ENCODE data around the gene LCN1. TPM values are rescaled to one million over a fixed set of nuclear protein-coding genes. Genes with fewer than 3 reads are reported as not detected.

LCN1 gene
- total RNA-seq, 1 experiment from 2014 or later = not detected

DNA sequence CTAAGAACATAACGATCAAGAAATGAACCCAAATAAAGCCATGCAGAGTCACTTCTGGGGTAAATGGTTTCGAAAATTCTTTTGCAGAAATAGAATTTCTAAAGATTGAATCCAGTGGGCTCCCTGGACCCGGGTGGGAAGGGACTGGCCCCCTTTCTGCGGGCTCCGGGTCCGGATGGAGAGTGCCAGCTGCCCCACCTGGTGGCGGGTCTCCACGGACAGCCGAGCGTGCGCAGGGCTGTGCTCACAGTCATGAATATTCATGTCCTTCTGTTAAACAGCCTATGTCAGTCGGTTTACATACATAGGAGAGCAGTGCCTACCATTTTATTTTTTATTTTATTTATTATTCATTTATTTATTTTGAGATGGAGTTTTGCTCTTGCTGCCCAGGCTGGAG is 46.3 kb upstream of the LCN1 start:
- Histone ChIP-seq H3K23me2 (ENCODE audit: insufficient read length, low read depth, low read length, poor library complexity, severe bottlenecking) (no peaks in the 10 kb centered on the region), H3K4me2 (ENCODE audit: insufficient read depth, insufficient read length, low read length) (no peak overlapping the region), H4K5ac (ENCODE audit: insufficient read length, low read depth, low read length) (no peak overlapping the region), H4K8ac (replicated peaks; ENCODE audit: insufficient read length, low read depth, low read length) (no peak overlapping the region), H3K18ac (ENCODE audit: insufficient read length, low read depth, low read length) (no peak overlapping the region), H3K27me3 (ENCODE audit: insufficient read depth, low read length) (no peaks in the 10 kb centered on the region), H2BK120ac (ENCODE audit: low read depth, low read length, poor library complexity, severe bottlenecking) (no peak overlapping the region), H4K20me1 (ENCODE audit: control insufficient read depth, insufficient read depth, insufficient read length) (no peaks in the 10 kb centered on the region), H2BK12ac (ENCODE audit: insufficient read length, low read depth, low read length) (no peak overlapping the region), H3K79me2 (ENCODE audit: insufficient read depth, low read length) (no peaks in the 10 kb centered on the region), H2BK20ac (ENCODE audit: low read depth, low read length, poor library complexity, severe bottlenecking) (no peak overlapping the region), H3K79me1 (ENCODE audit: insufficient read depth, low read depth, low read length, poor library complexity, severe bottlenecking) (no peaks in the 10 kb centered on the region), H3K4me1 (ENCODE audit: insufficient read depth, low read length) (peaks cover 5% of the 10 kb centered on the region; the same call in 1 of the 2 replicates), H3T11ph (ENCODE audit: low read length) (no peak overlapping the region), H2BK5ac (ENCODE audit: insufficient read length, low read length) (no peak overlapping the region), H3K27ac (ENCODE audit: insufficient read length, low read depth, low read length) (no peak overlapping the region), H3K9me3 (ENCODE audit: control insufficient read depth, low read depth, low read length) (no peaks in the 10 kb centered on the region), H3K56ac (ENCODE audit: insufficient read length, low read depth, low read length) (no peak overlapping the region), H3K9ac (ENCODE audit: extremely low read depth, insufficient read length, low read length) (no peak overlapping the region), H2AFZ (ENCODE audit: low read length) (no peak overlapping the region), H3K14ac (ENCODE audit: insufficient read depth, low read length) (no peak overlapping the region), H2AK5ac (ENCODE audit: insufficient read length, low read length) (no peak overlapping the region), H2BK15ac (ENCODE audit: low read depth, low read length) (no peak overlapping the region), H3K4ac (ENCODE audit: low read depth, low read length) (no peak overlapping the region), H4K91ac (ENCODE audit: insufficient read length, low read depth, low read length) (no peak overlapping the region), H3K23ac (ENCODE audit: insufficient read length, low read depth, low read length) (no peak overlapping the region)
- Mint-ChIP-seq H3K4me1 (peaks cover 18 to 27% of the 10 kb centered on the region in 2 experiments), H3K9me3 (no peaks in the 10 kb centered on the region; a peak in 1 of 5 replicates), H3K36me3 (ENCODE audit: insufficient read depth in 1 of 3, low read depth in 3 of 3) (peaks cover 0 to 4% (median 0%) of the 10 kb centered on the region in 3 experiments; a peak in 1 of 7 replicates), H3K4me3 (no peak overlapping the region), H3K27ac (no peak overlapping the region), H3K27me3 (ENCODE audit: low read depth) (no peaks in the 10 kb centered on the region; the same call in none of the 2 replicates)
- DNase-seq = peak; percentile 76
- TF ChIP-seq, protein P1, sequence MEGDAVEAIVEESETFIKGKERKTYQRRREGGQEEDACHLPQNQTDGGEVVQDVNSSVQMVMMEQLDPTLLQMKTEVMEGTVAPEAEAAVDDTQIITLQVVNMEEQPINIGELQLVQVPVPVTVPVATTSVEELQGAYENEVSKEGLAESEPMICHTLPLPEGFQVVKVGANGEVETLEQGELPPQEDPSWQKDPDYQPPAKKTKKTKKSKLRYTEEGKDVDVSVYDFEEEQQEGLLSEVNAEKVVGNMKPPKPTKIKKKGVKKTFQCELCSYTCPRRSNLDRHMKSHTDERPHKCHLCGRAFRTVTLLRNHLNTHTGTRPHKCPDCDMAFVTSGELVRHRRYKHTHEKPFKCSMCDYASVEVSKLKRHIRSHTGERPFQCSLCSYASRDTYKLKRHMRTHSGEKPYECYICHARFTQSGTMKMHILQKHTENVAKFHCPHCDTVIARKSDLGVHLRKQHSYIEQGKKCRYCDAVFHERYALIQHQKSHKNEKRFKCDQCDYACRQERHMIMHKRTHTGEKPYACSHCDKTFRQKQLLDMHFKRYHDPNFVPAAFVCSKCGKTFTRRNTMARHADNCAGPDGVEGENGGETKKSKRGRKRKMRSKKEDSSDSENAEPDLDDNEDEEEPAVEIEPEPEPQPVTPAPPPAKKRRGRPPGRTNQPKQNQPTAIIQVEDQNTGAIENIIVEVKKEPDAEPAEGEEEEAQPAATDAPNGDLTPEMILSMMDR (conservative IDR thresholded peaks at IDR 0.05) = peak; percentile 84
- no CpG with 5 or more reads among the region's 12 CpGs for WGBS (ENCODE audit: extremely low coverage, insufficient read length, low lambda C conversion rate)
